ENCODE data around the gene EMB. TPM values are rescaled to one million over a fixed set of nuclear protein-coding genes. Genes with fewer than 3 reads are reported as not detected.
"Not testable (repeated sequence)": the region's sequence is repeated elsewhere in the genome, so short reads cannot be mapped to it uniquely, and the experiment has no call there.

EMB gene
- total and polyA plus RNA-seq, 4 donors = 0.90 to 16.1 (median 2.1) TPM

DNA sequence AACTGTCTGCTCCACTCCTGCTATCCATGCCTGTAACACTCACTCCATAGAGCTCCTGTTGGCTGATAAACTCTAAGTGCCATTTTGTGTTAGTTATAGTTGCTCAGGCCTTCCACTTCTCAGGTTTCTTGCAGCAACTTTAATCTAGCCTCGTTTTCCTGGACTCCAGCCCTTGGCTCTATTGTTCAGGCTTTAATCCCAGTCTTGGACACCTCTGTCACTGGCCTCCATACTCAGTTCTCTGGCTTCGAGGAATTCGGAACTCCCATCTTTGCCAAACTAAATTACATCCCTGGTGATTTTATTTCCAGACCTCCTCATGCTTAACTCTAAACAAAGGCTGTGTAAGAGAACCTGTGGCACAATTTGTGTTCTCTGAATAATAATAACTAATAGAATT lies 39.8 kb downstream of the EMB start:
- no peak for DNase-seq (ENCODE audit: low spot score)
- TF ChIP-seq, protein P1, sequence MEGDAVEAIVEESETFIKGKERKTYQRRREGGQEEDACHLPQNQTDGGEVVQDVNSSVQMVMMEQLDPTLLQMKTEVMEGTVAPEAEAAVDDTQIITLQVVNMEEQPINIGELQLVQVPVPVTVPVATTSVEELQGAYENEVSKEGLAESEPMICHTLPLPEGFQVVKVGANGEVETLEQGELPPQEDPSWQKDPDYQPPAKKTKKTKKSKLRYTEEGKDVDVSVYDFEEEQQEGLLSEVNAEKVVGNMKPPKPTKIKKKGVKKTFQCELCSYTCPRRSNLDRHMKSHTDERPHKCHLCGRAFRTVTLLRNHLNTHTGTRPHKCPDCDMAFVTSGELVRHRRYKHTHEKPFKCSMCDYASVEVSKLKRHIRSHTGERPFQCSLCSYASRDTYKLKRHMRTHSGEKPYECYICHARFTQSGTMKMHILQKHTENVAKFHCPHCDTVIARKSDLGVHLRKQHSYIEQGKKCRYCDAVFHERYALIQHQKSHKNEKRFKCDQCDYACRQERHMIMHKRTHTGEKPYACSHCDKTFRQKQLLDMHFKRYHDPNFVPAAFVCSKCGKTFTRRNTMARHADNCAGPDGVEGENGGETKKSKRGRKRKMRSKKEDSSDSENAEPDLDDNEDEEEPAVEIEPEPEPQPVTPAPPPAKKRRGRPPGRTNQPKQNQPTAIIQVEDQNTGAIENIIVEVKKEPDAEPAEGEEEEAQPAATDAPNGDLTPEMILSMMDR (IDR thresholded peaks at IDR 0.05; ENCODE audit: low read depth, low read length, missing input control) = no peak
- TF ChIP-seq, protein P2, sequence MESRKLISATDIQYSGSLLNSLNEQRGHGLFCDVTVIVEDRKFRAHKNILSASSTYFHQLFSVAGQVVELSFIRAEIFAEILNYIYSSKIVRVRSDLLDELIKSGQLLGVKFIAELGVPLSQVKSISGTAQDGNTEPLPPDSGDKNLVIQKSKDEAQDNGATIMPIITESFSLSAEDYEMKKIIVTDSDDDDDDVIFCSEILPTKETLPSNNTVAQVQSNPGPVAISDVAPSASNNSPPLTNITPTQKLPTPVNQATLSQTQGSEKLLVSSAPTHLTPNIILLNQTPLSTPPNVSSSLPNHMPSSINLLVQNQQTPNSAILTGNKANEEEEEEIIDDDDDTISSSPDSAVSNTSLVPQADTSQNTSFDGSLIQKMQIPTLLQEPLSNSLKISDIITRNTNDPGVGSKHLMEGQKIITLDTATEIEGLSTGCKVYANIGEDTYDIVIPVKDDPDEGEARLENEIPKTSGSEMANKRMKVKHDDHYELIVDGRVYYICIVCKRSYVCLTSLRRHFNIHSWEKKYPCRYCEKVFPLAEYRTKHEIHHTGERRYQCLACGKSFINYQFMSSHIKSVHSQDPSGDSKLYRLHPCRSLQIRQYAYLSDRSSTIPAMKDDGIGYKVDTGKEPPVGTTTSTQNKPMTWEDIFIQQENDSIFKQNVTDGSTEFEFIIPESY (IDR thresholded peaks at IDR 0.05) = no peak
- no peak for TF ChIP-seq RAD21 (IDR thresholded peaks at IDR 0.05)
- TF ChIP-seq, protein P3, sequence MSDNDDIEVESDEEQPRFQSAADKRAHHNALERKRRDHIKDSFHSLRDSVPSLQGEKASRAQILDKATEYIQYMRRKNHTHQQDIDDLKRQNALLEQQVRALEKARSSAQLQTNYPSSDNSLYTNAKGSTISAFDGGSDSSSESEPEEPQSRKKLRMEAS (IDR thresholded peaks at IDR 0.05) = no peak
- no peak for TF ChIP-seq TAF1 (conservative IDR thresholded peaks at IDR 0.05)
- no peak for TF ChIP-seq HNF4A (conservative IDR thresholded peaks at IDR 0.05)
- TF ChIP-seq, protein P4, sequence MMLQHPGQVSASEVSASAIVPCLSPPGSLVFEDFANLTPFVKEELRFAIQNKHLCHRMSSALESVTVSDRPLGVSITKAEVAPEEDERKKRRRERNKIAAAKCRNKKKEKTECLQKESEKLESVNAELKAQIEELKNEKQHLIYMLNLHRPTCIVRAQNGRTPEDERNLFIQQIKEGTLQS (IDR thresholded peaks at IDR 0.05) = no peak
- TF ChIP-seq FOXA2 (IDR thresholded peaks at IDR 0.05) = no peak
- TF ChIP-seq FOXA1 (IDR thresholded peaks at IDR 0.05) = no peak
- TF ChIP-seq RXRA (IDR thresholded peaks at IDR 0.05) = no peak
- no peak for TF ChIP-seq EGR1 (IDR thresholded peaks at IDR 0.05; ENCODE audit: low read depth in 2 of 2)
- H3K27me3 ChIP-seq (ENCODE audit: control insufficient read depth in 4 of 4, insufficient read depth in 4 of 4, low read length in 3 of 4) = no peaks in the 10 kb centered on the region
- H3K9me3 ChIP-seq (ENCODE audit: control insufficient read depth in 4 of 4, low read length in 3 of 4) = no peaks in the 10 kb centered on the region
- no peaks in the 10 kb centered on the region for H3K4me1 ChIP-seq (ENCODE audit: control insufficient read depth in 4 of 4, insufficient read depth in 4 of 4, low read length in 3 of 4)
- 63% methylated on average over 3 of the region's 3 CpGs for WGBS
- H3K27ac ChIP-seq (ENCODE audit: low read depth in 1 of 2, low read length in 2 of 2) = no peak overlapping the region
- no peak overlapping the region for H3K9ac ChIP-seq (ENCODE audit: low read depth in 1 of 2, low read length in 2 of 2)
- H3K36me3 ChIP-seq (ENCODE audit: control insufficient read depth in 4 of 4, insufficient read depth in 3 of 4, low read depth in 1 of 4, low read length in 3 of 4) = no peaks in the 10 kb centered on the region
- no peak overlapping the region for H3K4me3 ChIP-seq (ENCODE audit: low read depth in 1 of 3, low read length in 3 of 3)

DNA sequence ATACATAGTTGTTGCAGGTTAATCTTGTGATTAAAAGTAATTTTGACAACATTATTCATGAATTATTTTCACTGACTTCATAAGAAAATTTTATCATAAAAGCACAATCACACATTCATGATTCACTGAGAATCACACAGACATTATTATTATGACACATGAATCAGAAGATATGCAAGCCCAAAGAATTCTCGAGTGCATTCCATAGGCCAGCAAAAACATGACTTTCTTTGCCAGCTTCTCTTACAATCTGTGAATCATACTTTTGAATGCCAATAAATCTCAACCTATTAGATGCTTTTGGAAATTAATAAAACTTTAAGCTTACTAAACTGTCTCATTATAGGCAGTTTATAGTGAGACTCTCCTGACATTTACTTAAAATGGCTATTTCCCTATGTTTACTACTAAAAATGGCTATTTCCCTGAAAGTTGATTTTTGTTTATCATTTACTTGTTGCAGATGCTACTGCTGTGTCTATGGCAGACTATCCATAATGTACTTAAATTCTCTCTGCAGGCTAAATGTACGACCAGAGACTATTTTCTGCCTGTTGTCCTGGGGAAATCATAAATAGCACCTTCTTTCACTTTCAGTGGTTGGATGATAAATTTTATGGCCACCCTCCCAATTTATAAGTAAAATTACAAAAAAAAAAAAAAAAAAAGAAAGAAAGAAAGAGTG lies 47.0 kb downstream of the EMB start:
- H3K36me3 ChIP-seq (ENCODE audit: control insufficient read depth in 4 of 4, insufficient read depth in 3 of 4, low read depth in 1 of 4, low read length in 3 of 4) = not testable (repeated sequence)
- 68% methylated on average over 2 of the region's 2 CpGs for WGBS

DNA sequence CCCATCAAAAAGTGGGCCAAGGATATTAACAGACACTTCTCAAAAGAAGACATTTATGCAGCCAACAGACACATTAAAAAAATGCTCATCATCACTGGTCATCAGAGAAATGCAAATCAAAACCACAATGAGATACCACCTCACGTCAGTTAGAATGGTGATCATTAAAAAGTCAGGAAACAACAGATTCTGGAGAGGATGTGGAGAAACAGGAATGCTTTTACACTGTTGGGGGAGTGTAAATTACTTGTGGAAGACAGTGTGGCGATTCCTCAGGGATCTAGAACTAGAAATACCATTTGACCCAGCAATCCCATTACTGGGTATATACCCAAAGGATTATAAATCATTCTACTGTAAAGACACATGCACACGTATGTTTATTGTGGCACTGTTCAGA lies 48.8 kb downstream of the EMB start:
- not testable (repeated sequence) for H3K36me3 ChIP-seq (ENCODE audit: control insufficient read depth in 4 of 4, insufficient read depth in 3 of 4, low read depth in 1 of 4, low read length in 3 of 4); H3K27me3 ChIP-seq (ENCODE audit: control insufficient read depth in 4 of 4, insufficient read depth in 4 of 4, low read length in 3 of 4); H3K9me3 ChIP-seq (ENCODE audit: control insufficient read depth in 4 of 4, low read length in 3 of 4); DNase-seq (ENCODE audit: low spot score); H3K4me1 ChIP-seq (ENCODE audit: control insufficient read depth in 4 of 4, insufficient read depth in 4 of 4, low read length in 3 of 4); H3K4me3 ChIP-seq (ENCODE audit: low read depth in 1 of 3, low read length in 3 of 3); H3K9ac ChIP-seq (ENCODE audit: low read depth in 1 of 2, low read length in 2 of 2); H3K27ac ChIP-seq (ENCODE audit: low read depth in 1 of 2, low read length in 2 of 2)
- WGBS = 67% methylated on average over 3 of the region's 3 CpGs

More for the DNA sequence above, 47.0 kb downstream of the EMB start:
- not testable (repeated sequence) for DNase-seq (ENCODE audit: low spot score); H3K4me1 ChIP-seq (ENCODE audit: control insufficient read depth in 4 of 4, insufficient read depth in 4 of 4, low read length in 3 of 4); H3K27ac ChIP-seq (ENCODE audit: low read depth in 1 of 2, low read length in 2 of 2); H3K4me3 ChIP-seq (ENCODE audit: low read depth in 1 of 3, low read length in 3 of 3); H3K9ac ChIP-seq (ENCODE audit: low read depth in 1 of 2, low read length in 2 of 2); H3K9me3 ChIP-seq (ENCODE audit: control insufficient read depth in 4 of 4, low read length in 3 of 4); H3K27me3 ChIP-seq (ENCODE audit: control insufficient read depth in 4 of 4, insufficient read depth in 4 of 4, low read length in 3 of 4)

DNA sequence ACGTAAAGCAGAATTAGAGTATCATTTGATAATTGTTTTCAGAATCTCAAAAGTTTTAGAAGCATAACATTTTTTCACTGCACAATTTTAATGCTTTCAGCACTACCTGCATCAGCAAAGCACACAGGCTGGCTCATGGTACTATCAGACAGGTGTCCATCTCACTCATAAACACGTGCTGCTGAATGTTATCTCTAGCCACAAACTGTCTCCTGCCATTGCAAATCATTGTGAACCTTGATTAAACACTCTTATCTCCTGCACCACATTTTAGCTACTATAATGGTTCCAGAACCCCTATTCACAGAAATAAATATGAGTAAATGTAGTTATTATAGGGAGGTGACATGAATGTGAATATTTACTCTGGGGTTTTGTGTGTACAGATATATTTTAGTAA lies 56.7 kb downstream of the EMB start:
- not testable (repeated sequence) for H3K9ac ChIP-seq (ENCODE audit: low read depth in 1 of 2, low read length in 2 of 2); DNase-seq (ENCODE audit: low spot score); H3K9me3 ChIP-seq (ENCODE audit: control insufficient read depth in 4 of 4, low read length in 3 of 4); H3K27ac ChIP-seq (ENCODE audit: low read depth in 1 of 2, low read length in 2 of 2); H3K27me3 ChIP-seq (ENCODE audit: control insufficient read depth in 4 of 4, insufficient read depth in 4 of 4, low read length in 3 of 4); H3K36me3 ChIP-seq (ENCODE audit: control insufficient read depth in 4 of 4, insufficient read depth in 3 of 4, low read depth in 1 of 4, low read length in 3 of 4); H3K4me3 ChIP-seq (ENCODE audit: low read depth in 1 of 3, low read length in 3 of 3); H3K4me1 ChIP-seq (ENCODE audit: control insufficient read depth in 4 of 4, insufficient read depth in 4 of 4, low read length in 3 of 4)
- 45% methylated on average over 2 of the region's 2 CpGs for WGBS

DNA sequence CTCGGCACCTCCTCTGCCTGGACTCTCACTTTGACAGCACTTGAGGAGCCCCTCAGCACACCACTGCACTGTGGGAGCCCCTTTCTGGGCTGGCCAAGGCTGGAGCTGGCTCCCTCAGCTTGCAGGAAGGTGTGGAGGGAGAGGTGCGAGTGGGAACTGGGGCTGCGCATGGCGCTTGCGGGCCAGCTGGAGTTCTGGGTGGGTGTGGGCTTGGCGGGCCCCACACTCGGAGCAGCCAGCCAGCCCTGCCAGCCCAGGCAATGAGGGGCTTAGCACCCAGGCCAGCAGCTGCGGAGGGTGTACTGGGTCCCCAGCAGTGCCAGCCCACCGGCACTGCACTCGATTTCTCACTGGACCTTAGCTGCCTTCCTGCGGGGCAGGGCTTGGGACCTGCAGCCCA lies 64.4 kb downstream of the EMB start:
- WGBS = 86% methylated on average over 11 of the region's 11 CpGs
- H3K27ac ChIP-seq (ENCODE audit: low read depth in 1 of 2, low read length in 2 of 2); DNase-seq (ENCODE audit: low spot score); H3K4me3 ChIP-seq (ENCODE audit: low read depth in 1 of 3, low read length in 3 of 3); H3K4me1 ChIP-seq (ENCODE audit: control insufficient read depth in 4 of 4, insufficient read depth in 4 of 4, low read length in 3 of 4); H3K36me3 ChIP-seq (ENCODE audit: control insufficient read depth in 4 of 4, insufficient read depth in 3 of 4, low read depth in 1 of 4, low read length in 3 of 4); H3K9me3 ChIP-seq (ENCODE audit: control insufficient read depth in 4 of 4, low read length in 3 of 4); H3K9ac ChIP-seq (ENCODE audit: low read depth in 1 of 2, low read length in 2 of 2); H3K27me3 ChIP-seq (ENCODE audit: control insufficient read depth in 4 of 4, insufficient read depth in 4 of 4, low read length in 3 of 4): not testable (repeated sequence)
